ENCODE data around the gene FARP1. TPM values are rescaled to one million over a fixed set of nuclear protein-coding genes. Genes with fewer than 3 reads are reported as not detected.

The FARP1 gene
- 10.6 and 12.0 TPM in 2 replicates for polyA plus RNA-seq (2012; rRNA removed)
- 12.2 and 17.4 TPM in 2 replicates for polyA plus RNA-seq (2012; cell fraction: cytosol; rRNA removed)
- 34.9 and 43.7 TPM in 2 replicates for polyA plus RNA-seq (2012; cell fraction: nucleus; rRNA removed)

GRCh38 chr13:98142380-98143156 lies at the start of gene FARP1:
Gene FARP1 (plus strand): TSS chr13:98143094. CDS start chr13:98213243, 70,149 bp downstream.
- peak within 1 kb of the TSS; percentile 53 to 60; a peak in 3 of 4 replicates for H3K27ac ChIP-seq (ENCODE audit: low read depth in 2 of 2, low read length in 1 of 2)
- peaks cover 24 to 28% of the 10 kb centered on the region in 2 experiments for H3K4me1 ChIP-seq (ENCODE audit: control insufficient read depth in 1 of 2, insufficient read depth in 2 of 2, low read depth in 1 of 2, low read length in 1 of 2)
- H3K27me3 ChIP-seq (ENCODE audit: insufficient read depth) = no peaks in the 10 kb centered on the region
- H3K36me3 ChIP-seq (replicated peaks in 1 of 2; ENCODE audit: control insufficient read depth in 1 of 2, insufficient read depth in 2 of 2, low read length in 1 of 2) = no peaks in the 10 kb centered on the region
- H3K9me3 ChIP-seq = no peaks in the 10 kb centered on the region
- peak within 1 kb of the TSS; percentile 78; the same call in 1 of the 2 replicates for H2AFZ ChIP-seq (ENCODE audit: low read depth)
- 27% methylated on average over 21 of the region's 98 CpGs for WGBS (ENCODE audit: low lambda C conversion rate)
- H3K9ac ChIP-seq = peak within 1 kb of the TSS; percentile 80
- TF ChIP-seq YY1 (IDR thresholded peaks at IDR 0.05; ENCODE audit: low read depth) (no peak), MXI1 (IDR thresholded peaks at IDR 0.05; ENCODE audit: low read depth, low read length) (no peak), FOXJ3 (CRISPR knock-in tag; IDR thresholded peaks at IDR 0.05) (no peak), GABPA (IDR thresholded peaks at IDR 0.05; ENCODE audit: low read depth) (no peak), ELF1 (IDR thresholded peaks at IDR 0.05) (no peak), CHD2 (IDR thresholded peaks at IDR 0.05; ENCODE audit: low read length, partially characterized antibody) (no peak), TAF1 (IDR thresholded peaks at IDR 0.05; ENCODE audit: borderline replicate concordance, low read depth, low read length) (no peak), SMC3 (IDR thresholded peaks at IDR 0.05; ENCODE audit: low read depth, low read length) (peak; percentile 60), ZBTB33 (IDR thresholded peaks at IDR 0.05; ENCODE audit: borderline replicate concordance, low read depth) (no peak), TCF12 (IDR thresholded peaks at IDR 0.05) (no peak), GATA2 (CRISPR knock-in tag; IDR thresholded peaks at IDR 0.05) (no peak), NRF1 (IDR thresholded peaks at IDR 0.05; ENCODE audit: low read depth, low read length) (0 out of 2 replicates have a peak, but pooled peaks have one; percentile 22), PBX3 (IDR thresholded peaks at IDR 0.05) (no peak), RFX5 (IDR thresholded peaks at IDR 0.05; ENCODE audit: low read length) (no peak), MAX (IDR thresholded peaks at IDR 0.05; ENCODE audit: low read depth) (no peak; the same call in 1 of the 2 replicates), USF1 (IDR thresholded peaks at IDR 0.05; ENCODE audit: borderline replicate concordance, low read depth) (no peak), RAD21 (IDR thresholded peaks at IDR 0.05; ENCODE audit: low read length) (peak; percentile 59)
- peak; percentile 95 for DNase-seq
- peak within 1 kb of the TSS; percentile 79 to 81 for H3K4me3 ChIP-seq (ENCODE audit: low read depth in 2 of 2, low read length in 1 of 2)
- peak within 1 kb of the TSS; percentile 86 for H3K4me2 ChIP-seq
- no peaks in the 10 kb centered on the region for H3F3A ChIP-seq (replicated peaks; ENCODE audit: insufficient read depth)
- POLR2A ChIA-PET = interaction anchor here (0.6 kb wide), 1 partner anchor 20 kb away, joined by 3 read pairs; no protein-coding TSS in a partner anchor
- peaks cover 38% of the 10 kb centered on the region for H3K79me2 ChIP-seq (ENCODE audit: insufficient read depth)
- peaks cover 29% of the 10 kb centered on the region for H4K20me1 ChIP-seq (ENCODE audit: insufficient read depth)
- CTCF ChIA-PET = interaction anchor here (0.6 to 1.6 kb wide), 12 partner anchors 10 to 531 kb away, joined by 3 to 10 read pairs (median 4); no protein-coding TSS in a partner anchor
- no peaks in the 10 kb centered on the region for H3K9me2 ChIP-seq
